ENCODE data around the gene PURA. TPM values are rescaled to one million over a fixed set of nuclear protein-coding genes. Genes with fewer than 3 reads are reported as not detected.
A peak's percentile ranks its signal among the peaks of the same experiment; 100 is the strongest.

The PURA gene
- total and polyA plus RNA-seq, 2 of the 13 experiments (the other 11 are each of a cell fraction or from before 2014, with no cell fraction given) = 2.0 to 5.0 TPM

- TF ChIP-seq, protein P1, sequence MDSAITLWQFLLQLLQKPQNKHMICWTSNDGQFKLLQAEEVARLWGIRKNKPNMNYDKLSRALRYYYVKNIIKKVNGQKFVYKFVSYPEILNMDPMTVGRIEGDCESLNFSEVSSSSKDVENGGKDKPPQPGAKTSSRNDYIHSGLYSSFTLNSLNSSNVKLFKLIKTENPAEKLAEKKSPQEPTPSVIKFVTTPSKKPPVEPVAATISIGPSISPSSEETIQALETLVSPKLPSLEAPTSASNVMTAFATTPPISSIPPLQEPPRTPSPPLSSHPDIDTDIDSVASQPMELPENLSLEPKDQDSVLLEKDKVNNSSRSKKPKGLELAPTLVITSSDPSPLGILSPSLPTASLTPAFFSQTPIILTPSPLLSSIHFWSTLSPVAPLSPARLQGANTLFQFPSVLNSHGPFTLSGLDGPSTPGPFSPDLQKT (CRISPR knock-in tag; IDR thresholded peaks at IDR 0.05; ENCODE audit: borderline replicate concordance) = no peak
- peak; percentile 92 for TF ChIP-seq ZNF205 (CRISPR knock-in tag; IDR thresholded peaks at IDR 0.05)
- TF ChIP-seq KDM6A (CRISPR knock-in tag; IDR thresholded peaks at IDR 0.05; ENCODE audit: low read depth) = no peak
- no peak for TF ChIP-seq PTBP1 (IDR thresholded peaks at IDR 0.05; ENCODE audit: low read depth, low read length, poor library complexity, severe bottlenecking)
- no peak for TF ChIP-seq HMGA1 (CRISPR knock-in tag; conservative IDR thresholded peaks at IDR 0.05)
- TF ChIP-seq ZNF547 (CRISPR knock-in tag; IDR thresholded peaks at IDR 0.05) = 0 out of 2 replicates have a peak, but pooled peaks have one; percentile 48
- TF ChIP-seq, protein P2, sequence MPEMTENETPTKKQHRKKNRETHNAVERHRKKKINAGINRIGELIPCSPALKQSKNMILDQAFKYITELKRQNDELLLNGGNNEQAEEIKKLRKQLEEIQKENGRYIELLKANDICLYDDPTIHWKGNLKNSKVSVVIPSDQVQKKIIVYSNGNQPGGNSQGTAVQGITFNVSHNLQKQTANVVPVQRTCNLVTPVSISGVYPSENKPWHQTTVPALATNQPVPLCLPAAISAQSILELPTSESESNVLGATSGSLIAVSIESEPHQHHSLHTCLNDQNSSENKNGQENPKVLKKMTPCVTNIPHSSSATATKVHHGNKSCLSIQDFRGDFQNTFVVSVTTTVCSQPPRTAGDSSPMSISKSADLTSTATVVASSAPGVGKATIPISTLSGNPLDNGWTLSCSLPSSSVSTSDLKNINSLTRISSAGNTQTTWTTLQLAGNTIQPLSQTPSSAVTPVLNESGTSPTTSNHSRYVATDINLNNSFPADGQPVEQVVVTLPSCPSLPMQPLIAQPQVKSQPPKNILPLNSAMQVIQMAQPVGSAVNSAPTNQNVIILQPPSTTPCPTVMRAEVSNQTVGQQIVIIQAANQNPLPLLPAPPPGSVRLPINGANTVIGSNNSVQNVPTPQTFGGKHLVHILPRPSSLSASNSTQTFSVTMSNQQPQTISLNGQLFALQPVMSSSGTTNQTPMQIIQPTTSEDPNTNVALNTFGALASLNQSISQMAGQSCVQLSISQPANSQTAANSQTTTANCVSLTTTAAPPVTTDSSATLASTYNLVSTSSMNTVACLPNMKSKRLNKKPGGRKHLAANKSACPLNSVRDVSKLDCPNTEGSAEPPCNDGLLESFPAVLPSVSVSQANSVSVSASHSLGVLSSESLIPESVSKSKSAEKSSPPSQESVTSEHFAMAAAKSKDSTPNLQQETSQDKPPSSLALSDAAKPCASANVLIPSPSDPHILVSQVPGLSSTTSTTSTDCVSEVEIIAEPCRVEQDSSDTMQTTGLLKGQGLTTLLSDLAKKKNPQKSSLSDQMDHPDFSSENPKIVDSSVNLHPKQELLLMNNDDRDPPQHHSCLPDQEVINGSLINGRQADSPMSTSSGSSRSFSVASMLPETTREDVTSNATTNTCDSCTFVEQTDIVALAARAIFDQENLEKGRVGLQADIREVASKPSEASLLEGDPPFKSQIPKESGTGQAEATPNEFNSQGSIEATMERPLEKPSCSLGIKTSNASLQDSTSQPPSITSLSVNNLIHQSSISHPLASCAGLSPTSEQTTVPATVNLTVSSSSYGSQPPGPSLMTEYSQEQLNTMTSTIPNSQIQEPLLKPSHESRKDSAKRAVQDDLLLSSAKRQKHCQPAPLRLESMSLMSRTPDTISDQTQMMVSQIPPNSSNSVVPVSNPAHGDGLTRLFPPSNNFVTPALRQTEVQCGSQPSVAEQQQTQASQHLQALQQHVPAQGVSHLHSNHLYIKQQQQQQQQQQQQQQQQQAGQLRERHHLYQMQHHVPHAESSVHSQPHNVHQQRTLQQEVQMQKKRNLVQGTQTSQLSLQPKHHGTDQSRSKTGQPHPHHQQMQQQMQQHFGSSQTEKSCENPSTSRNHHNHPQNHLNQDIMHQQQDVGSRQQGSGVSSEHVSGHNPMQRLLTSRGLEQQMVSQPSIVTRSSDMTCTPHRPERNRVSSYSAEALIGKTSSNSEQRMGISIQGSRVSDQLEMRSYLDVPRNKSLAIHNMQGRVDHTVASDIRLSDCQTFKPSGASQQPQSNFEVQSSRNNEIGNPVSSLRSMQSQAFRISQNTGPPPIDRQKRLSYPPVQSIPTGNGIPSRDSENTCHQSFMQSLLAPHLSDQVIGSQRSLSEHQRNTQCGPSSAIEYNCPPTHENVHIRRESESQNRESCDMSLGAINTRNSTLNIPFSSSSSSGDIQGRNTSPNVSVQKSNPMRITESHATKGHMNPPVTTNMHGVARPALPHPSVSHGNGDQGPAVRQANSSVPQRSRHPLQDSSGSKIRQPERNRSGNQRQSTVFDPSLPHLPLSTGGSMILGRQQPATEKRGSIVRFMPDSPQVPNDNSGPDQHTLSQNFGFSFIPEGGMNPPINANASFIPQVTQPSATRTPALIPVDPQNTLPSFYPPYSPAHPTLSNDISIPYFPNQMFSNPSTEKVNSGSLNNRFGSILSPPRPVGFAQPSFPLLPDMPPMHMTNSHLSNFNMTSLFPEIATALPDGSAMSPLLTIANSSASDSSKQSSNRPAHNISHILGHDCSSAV (CRISPR knock-in tag; IDR thresholded peaks at IDR 0.05; ENCODE audit: borderline replicate concordance) = no peak
- no peak for TF ChIP-seq MLLT10 (CRISPR knock-in tag; IDR thresholded peaks at IDR 0.05)
- TF ChIP-seq KMT2A (CRISPR knock-in tag; IDR thresholded peaks at IDR 0.05) = peak; percentile 71
- no peak for TF ChIP-seq KLF11 (CRISPR knock-in tag; IDR thresholded peaks at IDR 0.05)
- TF ChIP-seq ZNF841 (CRISPR knock-in tag; IDR thresholded peaks at IDR 0.05; ENCODE audit: borderline replicate concordance) = 0 out of 2 replicates have a peak, but pooled peaks have one; percentile 85
- TF ChIP-seq MEIS2 (CRISPR knock-in tag; IDR thresholded peaks at IDR 0.05) = peak; percentile 79; the same call in 1 of the 2 replicates
- TF ChIP-seq FOXJ3 (CRISPR knock-in tag; IDR thresholded peaks at IDR 0.05; ENCODE audit: borderline replicate concordance) = peak; percentile 61; the same call in 1 of the 2 replicates
- peak; percentile 82; the same call in 1 of the 2 replicates for TF ChIP-seq ZNF510 (CRISPR knock-in tag; IDR thresholded peaks at IDR 0.05; ENCODE audit: low read depth)
- no peak for TF ChIP-seq ZNF296 (CRISPR knock-in tag; conservative IDR thresholded peaks at IDR 0.05)
- no peak for TF ChIP-seq ZNF562 (CRISPR knock-in tag; IDR thresholded peaks at IDR 0.05; ENCODE audit: borderline replicate concordance)
- TF ChIP-seq ZNF224 (CRISPR knock-in tag; IDR thresholded peaks at IDR 0.05) = peak; percentile 96; the same call in 1 of the 2 replicates
- peak; percentile 93 for TF ChIP-seq ZNF703 (CRISPR knock-in tag; IDR thresholded peaks at IDR 0.05; ENCODE audit: borderline replicate concordance)
- peak; percentile 82 for TF ChIP-seq EED (CRISPR knock-in tag; IDR thresholded peaks at IDR 0.05)
Observed at GRCh38 chr5:140107312-140108092, 6.4 kb upstream of the PURA start (continued).
